H9 (cell line): Measurements from ENCODE around the gene DOLPP1. TPM values are rescaled to one million over a fixed set of nuclear protein-coding genes. Genes with fewer than 3 reads are reported as not detected.

Source experiments
- DNase-seq: peaks from one replicate; pipeline ENCODE4 v3.0.0-alpha.2; 2017
- H2AFZ ChIP-seq: one replicate; pipeline ENCODE4 v1.6.1; 2013; ENCODE audit warnings: mild to moderate bottlenecking, low read length, control low read depth, moderate library complexity
- H2AK5ac ChIP-seq: 2 replicates; pipeline ENCODE4 v1.6.1; 2013; ENCODE audit warnings: low read length, control low read depth, mixed read lengths; ENCODE audit not compliant: insufficient read length
- H2BK120ac ChIP-seq: one replicate; pipeline ENCODE4 v1.6.1; 2013; ENCODE audit warnings: low read depth, mild to moderate bottlenecking, low read length, control low read depth, inconsistent platforms; ENCODE audit not compliant: poor library complexity, severe bottlenecking
- H2BK12ac ChIP-seq: 2 replicates; pipeline ENCODE4 v1.6.1; 2013; ENCODE audit warnings: low read length, control low read depth, mixed read lengths, low read depth; ENCODE audit not compliant: insufficient read length
- H2BK15ac ChIP-seq: 2 replicates; pipeline ENCODE4 v1.6.1; 2013; ENCODE audit warnings: low read depth, low read length, control low read depth
- H2BK20ac ChIP-seq: one replicate; pipeline ENCODE4 v1.6.1; 2013; ENCODE audit warnings: low read depth, mild to moderate bottlenecking, low read length, control low read depth, inconsistent platforms; ENCODE audit not compliant: poor library complexity, severe bottlenecking
- H2BK5ac ChIP-seq: 2 replicates; pipeline ENCODE4 v1.6.1; 2013; ENCODE audit warnings: low read length, control low read depth, mixed read lengths; ENCODE audit not compliant: insufficient read length
- H3K14ac ChIP-seq: 2 replicates; pipeline ENCODE4 v1.6.1; 2013; ENCODE audit warnings: low read length, control low read depth; ENCODE audit not compliant: insufficient read depth
- H3K18ac ChIP-seq: 2 replicates; pipeline ENCODE4 v1.6.1; 2013; ENCODE audit warnings: low read depth, mild to moderate bottlenecking, mixed read lengths, low read length, control low read depth; ENCODE audit not compliant: insufficient read length
- H3K23ac ChIP-seq: 2 replicates; pipeline ENCODE4 v1.6.1; 2013; ENCODE audit warnings: low read length, control low read depth, mixed read lengths, low read depth; ENCODE audit not compliant: insufficient read length
- H3K23me2 ChIP-seq: 2 replicates; pipeline ENCODE4 v1.6.1; 2013; ENCODE audit warnings: low read depth, mild to moderate bottlenecking, mixed read lengths, low read length, control low read depth; ENCODE audit not compliant: insufficient read length, poor library complexity, severe bottlenecking
- H3K27ac ChIP-seq: 2 replicates; pipeline ENCODE4 v1.5.1; 2013; ENCODE audit warnings: low read length, control low read depth, mixed read lengths, low read depth; ENCODE audit not compliant: insufficient read length
- H3K27me3 ChIP-seq: 2 replicates; pipeline ENCODE4 v1.6.1; 2013; ENCODE audit warnings: low read length, control low read depth, inconsistent platforms; ENCODE audit not compliant: insufficient read depth
- H3K4ac ChIP-seq: 2 replicates; pipeline ENCODE4 v1.6.1; 2013; ENCODE audit warnings: low read depth, mild to moderate bottlenecking, control low read depth, inconsistent platforms, low read length, moderate library complexity
- H3K4me1 ChIP-seq: 2 replicates; pipeline ENCODE4 v1.6.1; 2013; ENCODE audit warnings: low read length, control low read depth, inconsistent platforms; ENCODE audit not compliant: insufficient read depth
- H3K4me2 ChIP-seq: 2 replicates; pipeline ENCODE4 v1.6.1; 2013; ENCODE audit warnings: low read length, control low read depth, mixed read lengths; ENCODE audit not compliant: insufficient read length, insufficient read depth
- H3K56ac ChIP-seq: 2 replicates; pipeline ENCODE4 v1.6.1; 2013; ENCODE audit warnings: low read depth, mild to moderate bottlenecking, mixed read lengths, low read length, control low read depth; ENCODE audit not compliant: insufficient read length
- H3K79me1 ChIP-seq: 2 replicates; pipeline ENCODE4 v1.6.1; 2013; ENCODE audit warnings: low read depth, mild to moderate bottlenecking, moderate library complexity, low read length, control low read depth, inconsistent platforms; ENCODE audit not compliant: insufficient read depth, poor library complexity, severe bottlenecking
- H3K79me2 ChIP-seq: 2 replicates; pipeline ENCODE4 v1.6.1; 2013; ENCODE audit warnings: low read length, control low read depth, inconsistent platforms; ENCODE audit not compliant: insufficient read depth
- H3K9ac ChIP-seq: 2 replicates; pipeline ENCODE4 v1.6.1; 2013; ENCODE audit warnings: low read length, control low read depth, mixed read lengths; ENCODE audit not compliant: insufficient read length; ENCODE audit errors: extremely low read depth
- H3K9me3 ChIP-seq: one replicate; pipeline ENCODE4 v1.6.1; 2013; ENCODE audit warnings: low read depth, low read length, inconsistent platforms; ENCODE audit not compliant: control insufficient read depth
- H3T11ph ChIP-seq: one replicate; pipeline ENCODE4 v1.6.1; 2013; ENCODE audit warnings: mild to moderate bottlenecking, low read length, control low read depth, inconsistent platforms
- H4K20me1 ChIP-seq: one replicate; pipeline ENCODE4 v1.6.1; 2013; ENCODE audit not compliant: control insufficient read depth, insufficient read length, insufficient read depth
- H4K5ac ChIP-seq: 2 replicates; pipeline ENCODE4 v1.6.1; 2013; ENCODE audit warnings: low read depth, mild to moderate bottlenecking, mixed read lengths, low read length, control low read depth; ENCODE audit not compliant: insufficient read length
- H4K8ac ChIP-seq: replicated peaks from 2 replicates; pipeline ENCODE4 v1.6.1; 2013; ENCODE audit warnings: low read length, control low read depth, mixed read lengths, low read depth; ENCODE audit not compliant: insufficient read length
- H4K91ac ChIP-seq: 2 replicates; pipeline ENCODE4 v1.6.1; 2013; ENCODE audit warnings: low read depth, mild to moderate bottlenecking, moderate library complexity, mixed read lengths, low read length, control low read depth; ENCODE audit not compliant: insufficient read length
- H3K27ac Mint-ChIP-seq, 3 experiments: 2 replicates in 2 of 3; 3 replicates in 1 of 3; pipeline ENCODE4 v1.8.0; 2020 to 2021; ENCODE audit warnings: mixed read lengths in 3 of 3, mild to moderate bottlenecking in 1 of 3, moderate library complexity in 1 of 3
- H3K27me3 Mint-ChIP-seq: 2 replicates; pipeline ENCODE4 v1.8.0; 2021; ENCODE audit warnings: low read depth, mild to moderate bottlenecking, moderate library complexity, mixed read lengths
- H3K36me3 Mint-ChIP-seq, 3 experiments: 2 replicates in 2 of 3; 3 replicates in 1 of 3; pipeline ENCODE4 v1.8.0; 2020 to 2021; ENCODE audit warnings: low read depth in 3 of 3, mixed read lengths in 3 of 3; ENCODE audit not compliant: insufficient read depth in 1 of 3
- H3K4me1 Mint-ChIP-seq, 2 experiments: 2 replicates each; pipeline ENCODE4 v1.8.0; 2020; ENCODE audit warnings: mixed read lengths in 2 of 2
- H3K4me3 Mint-ChIP-seq, 2 experiments: 2 replicates in 1 of 2; 3 replicates in 1 of 2; pipeline ENCODE4 v1.8.0; 2020 to 2021; ENCODE audit warnings: mild to moderate bottlenecking in 2 of 2, mixed read lengths in 2 of 2, moderate library complexity in 1 of 2
- H3K9me3 Mint-ChIP-seq, 2 experiments: 2 replicates in 1 of 2; 3 replicates in 1 of 2; pipeline ENCODE4 v1.8.0; 2020; ENCODE audit warnings: mild to moderate bottlenecking in 2 of 2, mixed read lengths in 2 of 2, moderate library complexity in 1 of 2
- CTCF ChIP-seq: fragments of 200-600 bp; sonication (generic); conservative IDR thresholded peaks from 3 replicates; pipeline ENCODE4 v1.8.0; 2021; ENCODE audit warnings: antibody characterized with exemption, mild to moderate bottlenecking
- WGBS: extraction: QIAGEN DNeasy Blood & Tissue Kit; methylation state at CpG from one replicate; pipeline ENCODE4 v1.1.7; 2013; ENCODE audit warnings: missing lambda C conversion rate, low lambda C conversion rate, mixed read lengths; ENCODE audit not compliant: insufficient read length; ENCODE audit errors: extremely low coverage; 5-methylcytosine and 5-hydroxymethylcytosine counted together
- total RNA-seq: library from RNA; stranded (reverse); gene quantifications from 2 replicates; pipeline ENCODE4 v1.2.1, GENCODE V29; 2021

DOLPP1 gene
- total RNA-seq, 1 experiment from 2014 or later, result 42.6 TPM

- no peak overlapping the region for H2AK5ac ChIP-seq
- no peaks in the 10 kb centered on the region for H3K27me3 ChIP-seq
- no peak overlapping the region for H3K4ac ChIP-seq
- H3K27ac Mint-ChIP-seq, result peak overlapping the region in 1 of 3 experiments; percentile 10; a peak in 3 of 7 replicates
- peak overlapping the region; percentile 88 to 95 for H3K4me3 Mint-ChIP-seq
- no CpG with 5 or more reads among the region's 13 CpGs for WGBS
- TF ChIP-seq CTCF, result no peak
- no peak overlapping the region for H3K9ac ChIP-seq
- H3K36me3 Mint-ChIP-seq, result peaks cover 1 to 5% (median 2%) of the 10 kb centered on the region in 3 experiments; a peak in 5 of 7 replicates
- no peak overlapping the region for H2AFZ ChIP-seq
- no peak overlapping the region for H3K27ac ChIP-seq
- no peaks in the 10 kb centered on the region; the same call in 1 of the 2 replicates for H3K4me1 ChIP-seq
- H3K56ac ChIP-seq, result no peak overlapping the region
- H4K91ac ChIP-seq, result no peak overlapping the region
- H3K4me1 Mint-ChIP-seq, result peaks cover 3 to 17% of the 10 kb centered on the region in 2 experiments
- H3K4me2 ChIP-seq, result peak overlapping the region; percentile 86
- peaks cover 6% of the 10 kb centered on the region; the same call in 1 of the 2 replicates for H3K79me2 ChIP-seq
- H4K5ac ChIP-seq, result no peak overlapping the region
- peaks cover 3% of the 10 kb centered on the region; the same call in 1 of the 2 replicates for H3K27me3 Mint-ChIP-seq
- no peak overlapping the region for H2BK12ac ChIP-seq
- no peak overlapping the region for H2BK5ac ChIP-seq
- H3K9me3 Mint-ChIP-seq, result no peaks in the 10 kb centered on the region
- H4K8ac ChIP-seq, result no peak overlapping the region
- no peak overlapping the region for H3K14ac ChIP-seq
- peaks cover 12% of the 10 kb centered on the region for H3K23me2 ChIP-seq
- H3T11ph ChIP-seq, result no peak overlapping the region
- no peak overlapping the region for H2BK20ac ChIP-seq
- H3K9me3 ChIP-seq, result no peaks in the 10 kb centered on the region
- peaks cover 2% of the 10 kb centered on the region for H3K79me1 ChIP-seq
- no peak overlapping the region for H2BK15ac ChIP-seq
- H2BK120ac ChIP-seq, result no peak overlapping the region
- DNase-seq, result no peak
- H3K18ac ChIP-seq, result no peak overlapping the region
- peaks cover 2% of the 10 kb centered on the region for H4K20me1 ChIP-seq
- H3K23ac ChIP-seq, result no peak overlapping the region
These were observed 1.1 kb upstream of the DOLPP1 start for GRCh38 chr9:129079829-129080228.
